Globus pallidus (tissue), 1 donor: ENCODE results near the gene ETDB.
"Not testable (repeated sequence)": the region's sequence is repeated elsewhere in the genome, so short reads cannot be mapped to it uniquely, and the experiment has no call there.

Source experiments
- DNase-seq: peaks from one replicate; pipeline ENCODE4 v3.0.0-alpha.2; 2015; ENCODE audit warnings: low spot score

Gene ETDB

GRCh38 chrX:135120056-135120576 is at the start of gene ETDB:
Gene ETDB, minus strand, starts transcription at chrX:135120526. Its CDS starts 1,265 bp downstream, at chrX:135119261.
- not testable (repeated sequence) for DNase-seq

GRCh38 chrX:135169534-135169933 is 49.2 kb upstream of the ETDB start:
- DNase-seq = not testable (repeated sequence)

GRCh38 chrX:135168486-135168885 is 48.2 kb upstream of the ETDB start:
- no peak for DNase-seq

GRCh38 chrX:135154688-135155087 is 34.4 kb upstream of the ETDB start:
- not testable (repeated sequence) for DNase-seq

GRCh38 chrX:135126145-135126544 is 5.8 kb upstream of the ETDB start:
- not testable (repeated sequence) for DNase-seq

GRCh38 chrX:135116064-135116463 is 4.3 kb downstream of the ETDB start:
- DNase-seq = not testable (repeated sequence)

GRCh38 chrX:135114392-135114791 is 5.9 kb downstream of the ETDB start:
- no peak for DNase-seq

- no peak for DNase-seq
These were observed 7.6 kb downstream of the ETDB start for GRCh38 chrX:135112743-135113142.

GRCh38 chrX:135112096-135112729 is 8.1 kb downstream of the ETDB start:
- DNase-seq = peak; percentile 28

- DNase-seq = no peak
These were observed 10.8 kb downstream of the ETDB start for GRCh38 chrX:135109554-135109953.

- DNase-seq = no peak
These were observed 20.9 kb downstream of the ETDB start for GRCh38 chrX:135099493-135099783.

GRCh38 chrX:135097196-135097744 is 23.1 kb downstream of the ETDB start:
- DNase-seq = not testable (repeated sequence)

GRCh38 chrX:135095715-135096114 is 24.6 kb downstream of the ETDB start:
- no peak for DNase-seq

- DNase-seq = no peak
These were observed 25.6 kb downstream of the ETDB start for GRCh38 chrX:135094726-135095125.

GRCh38 chrX:135089126-135089525 is 31.2 kb downstream of the ETDB start:
- no peak for DNase-seq

- no peak for DNase-seq
These were observed 32.5 kb downstream of the ETDB start for GRCh38 chrX:135087867-135088266.

- DNase-seq = peak; percentile 43
These were observed 34.0 kb downstream of the ETDB start for GRCh38 chrX:135086197-135086854.

- no peak for DNase-seq
These were observed 38.5 kb downstream of the ETDB start for GRCh38 chrX:135081693-135082404.
